ENCODE results near the gene GTPBP8. TPM values are rescaled to one million over a fixed set of nuclear protein-coding genes. Genes with fewer than 3 reads are reported as not detected.

The GTPBP8 gene
- 18.5 TPM for polyA plus RNA-seq
- long read RNA-seq, donor 1, transcript GTPBP8-203 (6 exons, 1,360 nt) = major isoform, 7 of 10 reads
- long read RNA-seq, donor 1, partial matches to known transcripts = 0 of 10 reads
- long read RNA-seq, donor 1, other reads (novel, unspliced or antisense) = 0 of 10 reads
- long read RNA-seq, donor 2, transcript GTPBP8-203 (6 exons, 1,360 nt) = major isoform, 9 of 25 reads
- long read RNA-seq, donor 2, partial matches to known transcripts = 10 of 25 reads
- long read RNA-seq, donor 2, other reads (novel, unspliced or antisense) = 6 of 25 reads
- long read RNA-seq, donor 3 = 0 reads
- long read RNA-seq, donor 4, partial matches to known transcripts = 0 of 3 reads
- long read RNA-seq, donor 4, other reads (novel, unspliced or antisense) = 0 of 3 reads
- long read RNA-seq, donor 5, transcript GTPBP8-203 (6 exons, 1,360 nt) = major isoform, 8 of 19 reads
- long read RNA-seq, donor 5, partial matches to known transcripts = 7 of 19 reads
- long read RNA-seq, donor 5, other reads (novel, unspliced or antisense) = 0 of 19 reads
- long read RNA-seq, donor 6, transcript GTPBP8-203 (6 exons, 1,360 nt) = major isoform, 5 of 14 reads
- long read RNA-seq, donor 6, partial matches to known transcripts = 0 of 14 reads
- long read RNA-seq, donor 6, other reads (novel, unspliced or antisense) = 7 of 14 reads
- long read RNA-seq, donor 7, partial matches to known transcripts = 0 of 1 reads
- long read RNA-seq, donor 7, other reads (novel, unspliced or antisense) = 0 of 1 reads
- long read RNA-seq, donor 8, transcript GTPBP8-203 (6 exons, 1,360 nt) = major isoform, 6 of 14 reads
- long read RNA-seq, donor 8, partial matches to known transcripts = 0 of 14 reads
- long read RNA-seq, donor 8, other reads (novel, unspliced or antisense) = 6 of 14 reads
- long read RNA-seq, donor 9, transcript GTPBP8-203 (6 exons, 1,360 nt) = major isoform, 5 of 6 reads
- long read RNA-seq, donor 9, partial matches to known transcripts = 0 of 6 reads
- long read RNA-seq, donor 9, other reads (novel, unspliced or antisense) = 0 of 6 reads
- long read RNA-seq, donor 10, transcript GTPBP8-203 (6 exons, 1,360 nt) = major isoform, 7 of 10 reads
- long read RNA-seq, donor 10, partial matches to known transcripts = 0 of 10 reads
- long read RNA-seq, donor 10, other reads (novel, unspliced or antisense) = 0 of 10 reads
- long read RNA-seq, donor 11, transcript GTPBP8-203 (6 exons, 1,360 nt) = major isoform, 5 of 6 reads
- long read RNA-seq, donor 11, partial matches to known transcripts = 0 of 6 reads
- long read RNA-seq, donor 11, other reads (novel, unspliced or antisense) = 0 of 6 reads

GRCh38 chr3:112990672-112991602 is at the start of gene GTPBP8:
TSS of gene GTPBP8 (plus strand) at chr3:112990984. CDS start at chr3:112991000, 16 bp downstream.
- H3K27me3 ChIP-seq (ENCODE audit: control insufficient read depth, insufficient read depth, low read length) = no peaks in the 10 kb centered on the region
- H3K4me3 ChIP-seq (ENCODE audit: low read length) = peak within 1 kb of the TSS; percentile 76
- WGBS (ENCODE audit: insufficient coverage, low lambda C conversion rate) = 0% methylated on average over 3 of the region's 70 CpGs
- peaks cover 9% of the 10 kb centered on the region for H3K4me1 ChIP-seq (ENCODE audit: control insufficient read depth, insufficient read depth, low read length)
- DNase-seq = peak; percentile 91 to 95
- peak within 1 kb of the TSS; percentile 98 for H3K27ac ChIP-seq (ENCODE audit: low read length)
- H3K9me3 ChIP-seq (ENCODE audit: control insufficient read depth, low read depth, low read length) = no peaks in the 10 kb centered on the region
- peaks cover 3% of the 10 kb centered on the region for H3K36me3 ChIP-seq (ENCODE audit: control insufficient read depth, insufficient read depth, low read length)

GRCh38 chr3:112948346-112948838 is 42.4 kb upstream of the GTPBP8 start:
- WGBS (ENCODE audit: insufficient coverage, low lambda C conversion rate) = no CpG with 5 or more reads among the region's 9 CpGs
- Histone ChIP-seq H3K9me3 (ENCODE audit: control insufficient read depth, low read depth, low read length) (no peaks in the 10 kb centered on the region), H3K36me3 (ENCODE audit: control insufficient read depth, insufficient read depth, low read length) (no peaks in the 10 kb centered on the region), H3K27ac (ENCODE audit: low read length) (no peak overlapping the region), H3K4me3 (ENCODE audit: low read length) (no peak overlapping the region), H3K4me1 (ENCODE audit: control insufficient read depth, insufficient read depth, low read length) (no peaks in the 10 kb centered on the region), H3K27me3 (ENCODE audit: control insufficient read depth, insufficient read depth, low read length) (no peaks in the 10 kb centered on the region)
- no peak for DNase-seq

GRCh38 chr3:112956351-112956750 is 34.4 kb upstream of the GTPBP8 start:
- H3K4me3 ChIP-seq (ENCODE audit: low read length) = no peak overlapping the region
- H3K27me3 ChIP-seq (ENCODE audit: control insufficient read depth, insufficient read depth, low read length) = no peaks in the 10 kb centered on the region
- no peaks in the 10 kb centered on the region for H3K36me3 ChIP-seq (ENCODE audit: control insufficient read depth, insufficient read depth, low read length)
- no peaks in the 10 kb centered on the region for H3K4me1 ChIP-seq (ENCODE audit: control insufficient read depth, insufficient read depth, low read length)
- H3K9me3 ChIP-seq (ENCODE audit: control insufficient read depth, low read depth, low read length) = no peaks in the 10 kb centered on the region
- no peak for DNase-seq
- H3K27ac ChIP-seq (ENCODE audit: low read length) = no peak overlapping the region

GRCh38 chr3:112958811-112959560 is 31.8 kb upstream of the GTPBP8 start:
- peaks cover 3% of the 10 kb centered on the region for H3K9me3 ChIP-seq (ENCODE audit: control insufficient read depth, low read depth, low read length)
- H3K27ac ChIP-seq (ENCODE audit: low read length) = no peak overlapping the region
- no peak for DNase-seq
- H3K4me3 ChIP-seq (ENCODE audit: low read length) = no peak overlapping the region
- H3K4me1 ChIP-seq (ENCODE audit: control insufficient read depth, insufficient read depth, low read length) = no peaks in the 10 kb centered on the region
- H3K36me3 ChIP-seq (ENCODE audit: control insufficient read depth, insufficient read depth, low read length) = no peaks in the 10 kb centered on the region
- 34% methylated on average over 3 of the region's 6 CpGs for WGBS (ENCODE audit: insufficient coverage, low lambda C conversion rate)
- H3K27me3 ChIP-seq (ENCODE audit: control insufficient read depth, insufficient read depth, low read length) = no peaks in the 10 kb centered on the region

GRCh38 chr3:112963683-112964082 is 27.1 kb upstream of the GTPBP8 start:
- H3K4me3 ChIP-seq (ENCODE audit: low read length) = no peak overlapping the region
- DNase-seq = no peak
- no peaks in the 10 kb centered on the region for H3K36me3 ChIP-seq (ENCODE audit: control insufficient read depth, insufficient read depth, low read length)
- no peak overlapping the region for H3K27ac ChIP-seq (ENCODE audit: low read length)
- peaks cover 5% of the 10 kb centered on the region for H3K27me3 ChIP-seq (ENCODE audit: control insufficient read depth, insufficient read depth, low read length)
- H3K9me3 ChIP-seq (ENCODE audit: control insufficient read depth, low read depth, low read length) = peaks cover 3% of the 10 kb centered on the region
- H3K4me1 ChIP-seq (ENCODE audit: control insufficient read depth, insufficient read depth, low read length) = no peaks in the 10 kb centered on the region

GRCh38 chr3:112965656-112966055 is 25.1 kb upstream of the GTPBP8 start:
- Histone ChIP-seq H3K9me3 (ENCODE audit: control insufficient read depth, low read depth, low read length) (peaks cover 3% of the 10 kb centered on the region), H3K4me3 (ENCODE audit: low read length) (no peak overlapping the region), H3K36me3 (ENCODE audit: control insufficient read depth, insufficient read depth, low read length) (no peaks in the 10 kb centered on the region), H3K27ac (ENCODE audit: low read length) (no peak overlapping the region), H3K27me3 (ENCODE audit: control insufficient read depth, insufficient read depth, low read length) (peaks cover 5% of the 10 kb centered on the region), H3K4me1 (ENCODE audit: control insufficient read depth, insufficient read depth, low read length) (no peaks in the 10 kb centered on the region)
- DNase-seq = no peak
- WGBS (ENCODE audit: insufficient coverage, low lambda C conversion rate) = 100% methylated on average over 1 of the region's 6 CpGs

GRCh38 chr3:112966633-112967032 is 24.2 kb upstream of the GTPBP8 start:
- no peaks in the 10 kb centered on the region for H3K36me3 ChIP-seq (ENCODE audit: control insufficient read depth, insufficient read depth, low read length)
- H3K27me3 ChIP-seq (ENCODE audit: control insufficient read depth, insufficient read depth, low read length) = peaks cover 5% of the 10 kb centered on the region
- H3K9me3 ChIP-seq (ENCODE audit: control insufficient read depth, low read depth, low read length) = peaks cover 3% of the 10 kb centered on the region
- WGBS (ENCODE audit: insufficient coverage, low lambda C conversion rate) = no CpG with 5 or more reads among the region's 2 CpGs
- H3K4me3 ChIP-seq (ENCODE audit: low read length) = no peak overlapping the region
- H3K4me1 ChIP-seq (ENCODE audit: control insufficient read depth, insufficient read depth, low read length) = no peaks in the 10 kb centered on the region
- no peak overlapping the region for H3K27ac ChIP-seq (ENCODE audit: low read length)
- DNase-seq = no peak

- Histone ChIP-seq H3K4me3 (ENCODE audit: low read length) (no peak overlapping the region), H3K9me3 (ENCODE audit: control insufficient read depth, low read depth, low read length) (peaks cover 3% of the 10 kb centered on the region), H3K4me1 (ENCODE audit: control insufficient read depth, insufficient read depth, low read length) (no peaks in the 10 kb centered on the region), H3K27ac (ENCODE audit: low read length) (no peak overlapping the region), H3K27me3 (ENCODE audit: control insufficient read depth, insufficient read depth, low read length) (peaks cover 5% of the 10 kb centered on the region), H3K36me3 (ENCODE audit: control insufficient read depth, insufficient read depth, low read length) (no peaks in the 10 kb centered on the region)
- DNase-seq = no peak
- 100% methylated on average over 1 of the region's 1 CpG for WGBS (ENCODE audit: insufficient coverage, low lambda C conversion rate)
Measured at GRCh38 chr3:112967425-112967824, 23.4 kb upstream of the GTPBP8 start.

GRCh38 chr3:112967828-112968227 is 23.0 kb upstream of the GTPBP8 start:
- no peaks in the 10 kb centered on the region for H3K4me1 ChIP-seq (ENCODE audit: control insufficient read depth, insufficient read depth, low read length)
- no peak overlapping the region for H3K4me3 ChIP-seq (ENCODE audit: low read length)
- no peak overlapping the region for H3K27ac ChIP-seq (ENCODE audit: low read length)
- 86% methylated on average over 1 of the region's 1 CpG for WGBS (ENCODE audit: insufficient coverage, low lambda C conversion rate)
- H3K9me3 ChIP-seq (ENCODE audit: control insufficient read depth, low read depth, low read length) = peaks cover 3% of the 10 kb centered on the region
- no peak for DNase-seq
- no peaks in the 10 kb centered on the region for H3K36me3 ChIP-seq (ENCODE audit: control insufficient read depth, insufficient read depth, low read length)
- peaks cover 5% of the 10 kb centered on the region for H3K27me3 ChIP-seq (ENCODE audit: control insufficient read depth, insufficient read depth, low read length)
